Neuronal stem cell (in vitro differentiated cells): ENCODE results near the gene HDAC4.

Experiments
- DNase-seq: peaks from one replicate; pipeline ENCODE4 v3.0.0-alpha.2; 2013; ENCODE audit warnings: low spot score
- H2AFZ ChIP-seq: one replicate; pipeline ENCODE4 v1.6.1; 2013; ENCODE audit warnings: mild to moderate bottlenecking, low read length, inconsistent platforms
- H2AK5ac ChIP-seq: 2 replicates; pipeline ENCODE4 v1.6.1; 2013; ENCODE audit warnings: low read depth, mild to moderate bottlenecking, inconsistent platforms, low read length, moderate library complexity, mixed read lengths
- H2BK120ac ChIP-seq: 2 replicates; pipeline ENCODE4 v1.6.1; 2013; ENCODE audit warnings: low read depth, mild to moderate bottlenecking, inconsistent platforms, low read length, moderate library complexity, mixed read lengths
- H2BK12ac ChIP-seq: one replicate; pipeline ENCODE4 v1.6.1; 2013; ENCODE audit warnings: low read length, inconsistent platforms
- H2BK15ac ChIP-seq: 2 replicates; pipeline ENCODE4 v1.6.1; 2013; ENCODE audit warnings: mild to moderate bottlenecking, low read length, inconsistent platforms, mixed read lengths
- H2BK5ac ChIP-seq: one replicate; pipeline ENCODE4 v1.6.1; 2013; ENCODE audit warnings: inconsistent platforms, mild to moderate bottlenecking, low read length, moderate library complexity
- H3K14ac ChIP-seq: one replicate; pipeline ENCODE4 v1.6.1; 2013; ENCODE audit warnings: low read length, inconsistent platforms
- H3K18ac ChIP-seq: 2 replicates; pipeline ENCODE4 v1.6.1; 2013; ENCODE audit warnings: low read length, inconsistent platforms
- H3K23ac ChIP-seq: 2 replicates; pipeline ENCODE4 v1.6.1; 2013; ENCODE audit warnings: low read depth, mild to moderate bottlenecking, mixed read lengths, low read length, inconsistent platforms; ENCODE audit not compliant: poor library complexity
- H3K27ac ChIP-seq: replicated peaks from 3 replicates; pipeline ENCODE4 v1.5.1; 2013; ENCODE audit warnings: low read length, inconsistent platforms
- H3K27me3 ChIP-seq, 3 experiments: 2 replicates each; pipeline ENCODE4 v1.6.1; 2013; ENCODE audit warnings: low read length in 3 of 3, mild to moderate bottlenecking in 2 of 3, inconsistent platforms in 1 of 3, low read depth in 1 of 3, mixed read lengths in 1 of 3, moderate library complexity in 1 of 3; ENCODE audit not compliant: control insufficient read depth in 3 of 3, insufficient read depth in 3 of 3
- H3K36me3 ChIP-seq, 2 donors: replicated peaks in 1 of 2; 2 replicates each; pipeline ENCODE4 v1.6.1; 2013; ENCODE audit warnings: low read length in 2 of 2; ENCODE audit not compliant: control insufficient read depth in 2 of 2, insufficient read depth in 2 of 2
- H3K4ac ChIP-seq: 2 replicates; pipeline ENCODE4 v1.6.1; 2013; ENCODE audit warnings: inconsistent platforms, mild to moderate bottlenecking, low read length, moderate library complexity
- H3K4me1 ChIP-seq, 2 donors: 1 replicate in 1 of 2; 2 replicates in 1 of 2; pipeline ENCODE4 v1.6.1; 2013; ENCODE audit warnings: low read length in 2 of 2, low read depth in 1 of 2; ENCODE audit not compliant: control insufficient read depth in 2 of 2, insufficient read depth in 1 of 2
- H3K4me2 ChIP-seq: one replicate; pipeline ENCODE4 v1.6.1; 2013; ENCODE audit warnings: mild to moderate bottlenecking, low read length, inconsistent platforms; ENCODE audit not compliant: insufficient read depth, poor library complexity, severe bottlenecking
- H3K4me3 ChIP-seq, 2 donors: 2 replicates each; pipeline ENCODE4 v1.5.1; 2013; ENCODE audit warnings: low read length in 2 of 2, mild to moderate bottlenecking in 2 of 2, inconsistent platforms in 1 of 2, moderate library complexity in 1 of 2
- H3K79me1 ChIP-seq: one replicate; pipeline ENCODE4 v1.6.1; 2013; ENCODE audit warnings: low read depth, mild to moderate bottlenecking, inconsistent platforms, low read length, moderate library complexity
- H3K9ac ChIP-seq: one replicate; pipeline ENCODE4 v1.6.1; 2013; ENCODE audit warnings: mild to moderate bottlenecking, low read depth, low read length, inconsistent platforms; ENCODE audit not compliant: poor library complexity
- H3K9me3 ChIP-seq, 2 donors: replicated peaks in 1 of 2; 2 replicates each; pipeline versions ENCODE3 to v1.6.1; 2013; ENCODE audit warnings: low read length in 2 of 2, mild to moderate bottlenecking in 2 of 2, inconsistent platforms in 1 of 2, low read depth in 1 of 2, mixed read lengths in 1 of 2, moderate library complexity in 1 of 2; ENCODE audit not compliant: control insufficient read depth in 2 of 2, insufficient read depth in 1 of 2
- H4K8ac ChIP-seq: one replicate; pipeline ENCODE4 v1.6.1; 2013; ENCODE audit warnings: low read depth, mild to moderate bottlenecking, inconsistent platforms, low read length, moderate library complexity
- H4K91ac ChIP-seq: one replicate; pipeline ENCODE4 v1.6.1; 2013; ENCODE audit warnings: low read length, low read depth, mild to moderate bottlenecking, inconsistent platforms; ENCODE audit not compliant: poor library complexity
- WGBS, 2 donors: extraction: QIAGEN DNeasy Blood & Tissue Kit; methylation state at CpG; one replicate each; pipeline ENCODE4 v1.1.7; 2013; ENCODE audit warnings: missing lambda C conversion rate in 2 of 2, mixed read lengths in 1 of 2; ENCODE audit not compliant: insufficient read length in 2 of 2, insufficient replicate concordance in 1 of 2; ENCODE audit errors: extremely low coverage in 2 of 2; 5-methylcytosine and 5-hydroxymethylcytosine counted together

The HDAC4 gene

DNA sequence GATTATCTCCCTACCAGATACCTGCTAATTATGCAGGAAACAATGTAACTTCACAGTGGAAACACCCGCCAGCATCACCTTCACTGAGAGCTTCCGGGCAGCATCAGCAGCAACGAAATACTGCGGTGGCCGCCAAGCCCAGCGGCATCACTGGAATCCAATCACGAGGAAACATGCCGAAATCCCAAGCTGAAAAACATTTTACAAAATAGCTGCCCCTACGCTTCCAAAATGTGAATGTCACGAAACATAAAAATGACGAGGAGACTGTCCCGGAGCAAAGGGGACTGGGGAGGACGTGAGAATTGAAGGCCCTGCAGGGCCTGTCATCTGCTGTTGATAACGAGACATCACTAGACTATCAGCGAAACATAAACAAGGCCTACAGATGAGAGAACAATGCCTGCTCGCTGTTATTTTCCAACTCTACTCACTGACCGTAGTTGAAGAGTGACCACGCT, 82.6 kb downstream of the HDAC4 start:
- DNase-seq: no peak
- Histone ChIP-seq H3K18ac (no peak overlapping the region), H3K27me3 (no peaks in the 10 kb centered on the region), H2AK5ac (no peak overlapping the region), H3K27ac (no peak overlapping the region), H3K9ac (no peak overlapping the region), H2BK120ac (no peak overlapping the region), H3K14ac (no peak overlapping the region), H2BK12ac (no peak overlapping the region), H3K4me1 (peaks cover 0 to 10% of the 10 kb centered on the region in 2 donors), H3K23ac (no peak overlapping the region), H4K91ac (no peak overlapping the region), H2BK5ac (no peak overlapping the region), H2AFZ (no peak overlapping the region), H3K79me1 (peaks cover 2% of the 10 kb centered on the region), H3K9me3 (peaks cover 8 to 32% of the 10 kb centered on the region in 2 donors), H2BK15ac (no peak overlapping the region), H3K4ac (no peak overlapping the region), H3K36me3 (peaks cover 0 to 22% of the 10 kb centered on the region in 2 donors), H4K8ac (no peak overlapping the region), H3K4me2 (no peak overlapping the region), H3K4me3 (no peak overlapping the region)
- WGBS, 2 donors: no CpG with 5 or more reads among the region's 18 CpGs

DNA sequence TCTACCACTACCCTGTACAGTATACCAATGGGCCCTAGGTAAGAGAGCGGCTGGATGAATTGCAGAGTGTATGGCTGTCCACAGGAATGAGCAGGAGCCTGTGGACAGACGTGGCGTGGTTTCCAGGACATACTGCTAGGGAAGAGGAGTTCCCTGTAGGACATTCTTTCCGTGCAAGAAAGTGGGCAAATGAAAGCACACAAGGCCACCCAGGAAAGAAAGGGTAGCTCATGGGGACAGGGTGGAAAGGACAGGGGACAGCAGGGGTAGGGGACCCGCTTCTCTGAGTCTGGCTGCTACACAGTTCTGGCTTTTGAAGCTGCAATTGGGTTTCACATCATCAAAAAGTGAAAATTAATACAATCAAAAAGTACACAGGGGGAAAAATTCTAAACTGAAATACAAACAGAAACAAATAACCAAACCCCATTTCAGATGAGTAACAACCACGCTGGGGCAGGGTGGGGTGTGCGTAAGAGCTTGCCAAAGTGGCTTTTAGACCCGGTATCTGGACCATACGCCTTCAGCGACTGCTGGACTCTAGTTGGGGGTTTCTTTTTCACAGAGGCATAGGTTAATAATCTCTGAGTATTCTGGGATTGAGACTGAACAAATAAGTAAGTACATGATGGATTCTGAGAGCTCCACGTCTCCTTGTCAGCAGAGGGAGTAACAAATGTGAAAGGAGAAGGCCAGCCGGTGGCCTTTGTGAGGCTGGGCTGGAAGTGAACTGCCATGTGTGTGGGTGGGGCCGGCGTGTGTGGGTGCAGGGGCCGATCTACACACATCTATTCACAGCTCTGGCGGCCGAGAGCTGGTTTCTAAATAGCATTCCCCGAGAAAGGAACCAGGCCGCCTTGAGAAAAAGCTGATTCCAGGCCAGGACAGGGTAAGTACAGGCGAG, 84.0 kb downstream of the HDAC4 start:
- Histone ChIP-seq H3K27ac (no peak overlapping the region), H2AK5ac (no peak overlapping the region), H3K36me3 (peaks cover 0 to 11% of the 10 kb centered on the region in 2 donors), H3K9me3 (peaks cover 4 to 26% of the 10 kb centered on the region in 2 donors), H3K4me2 (no peak overlapping the region), H4K91ac (no peak overlapping the region), H3K23ac (no peak overlapping the region), H2BK15ac (no peak overlapping the region), H3K14ac (no peak overlapping the region), H3K27me3 (no peaks in the 10 kb centered on the region), H2AFZ (no peak overlapping the region), H4K8ac (no peak overlapping the region), H2BK120ac (no peak overlapping the region), H3K4me1 (peaks cover 0 to 10% of the 10 kb centered on the region in 2 donors), H2BK5ac (no peak overlapping the region), H3K79me1 (peaks cover 7% of the 10 kb centered on the region), H3K4ac (no peak overlapping the region), H2BK12ac (no peak overlapping the region), H3K9ac (no peak overlapping the region), H3K4me3 (no peak overlapping the region), H3K18ac (no peak overlapping the region)
- DNase-seq: no peak
- no CpG with 5 or more reads among the region's 20 CpGs for WGBS, 2 donors

DNA sequence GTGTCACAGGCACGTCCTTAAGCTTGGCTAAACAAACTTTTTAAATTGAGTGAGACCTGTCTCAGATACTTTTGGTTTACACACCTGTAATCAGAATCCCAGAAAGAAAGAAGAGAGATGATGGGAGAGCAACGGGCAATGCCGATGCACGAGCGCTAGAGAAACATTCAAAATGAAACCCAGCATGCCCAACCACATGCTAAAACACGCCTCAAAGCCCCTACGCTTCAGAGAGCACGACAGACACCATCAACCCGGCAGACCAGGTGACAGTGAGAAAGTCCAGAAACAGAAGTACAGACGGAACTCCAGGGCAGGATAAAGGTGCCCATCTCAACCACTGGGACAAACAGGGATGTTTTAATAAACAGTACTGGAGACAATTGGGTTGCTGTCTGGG, 85.5 kb downstream of the HDAC4 start:
- H3K79me1 ChIP-seq: peaks cover 7% of the 10 kb centered on the region
- no peak overlapping the region for H3K4me2 ChIP-seq
- no peak overlapping the region for H3K14ac ChIP-seq
- no peak overlapping the region for H2BK12ac ChIP-seq
- H3K23ac ChIP-seq: no peak overlapping the region
- H3K36me3 ChIP-seq: peaks cover 0 to 15% of the 10 kb centered on the region in 2 donors
- H2BK120ac ChIP-seq: no peak overlapping the region
- no peak overlapping the region for H3K4me3 ChIP-seq
- H3K27me3 ChIP-seq: no peaks in the 10 kb centered on the region
- H2AFZ ChIP-seq: no peak overlapping the region
- no peak overlapping the region for H4K91ac ChIP-seq
- peaks cover 4 to 21% of the 10 kb centered on the region in 2 donors for H3K9me3 ChIP-seq
- H2AK5ac ChIP-seq: no peak overlapping the region
- H2BK15ac ChIP-seq: no peak overlapping the region
- no peak for DNase-seq
- WGBS, 2 donors: no CpG with 5 or more reads among the region's 10 CpGs
- H4K8ac ChIP-seq: no peak overlapping the region
- no peak overlapping the region for H3K9ac ChIP-seq
- H3K4ac ChIP-seq: no peak overlapping the region
- no peak overlapping the region for H3K27ac ChIP-seq
- H2BK5ac ChIP-seq: no peak overlapping the region
- H3K4me1 ChIP-seq: peaks cover 4 to 10% of the 10 kb centered on the region in 2 donors
- H3K18ac ChIP-seq: no peak overlapping the region

DNA sequence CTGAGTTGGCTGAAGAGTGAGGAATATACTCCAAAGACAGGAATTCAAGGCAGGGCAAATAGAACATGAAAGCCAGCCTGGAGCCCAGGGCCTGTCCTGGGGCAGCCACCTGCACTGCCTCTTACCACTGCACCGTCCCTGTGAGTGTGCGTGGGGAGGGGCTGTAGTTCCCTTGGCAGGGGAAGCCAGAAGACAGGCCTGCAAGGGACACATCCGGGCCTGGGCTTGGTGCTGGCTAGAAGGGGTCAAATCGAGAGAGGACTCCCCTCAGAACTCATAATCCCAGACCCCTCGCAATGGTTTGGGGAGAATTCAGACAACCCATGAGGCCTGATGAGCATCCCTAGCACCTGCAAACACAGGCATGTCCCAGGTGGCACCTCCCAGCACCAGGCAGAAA, 87.0 kb downstream of the HDAC4 start:
- no peak overlapping the region for H3K4me3 ChIP-seq
- H3K27ac ChIP-seq: no peak overlapping the region
- no peaks in the 10 kb centered on the region for H3K27me3 ChIP-seq
- peaks cover 4 to 5% of the 10 kb centered on the region in 2 donors for H3K4me1 ChIP-seq
- H3K18ac ChIP-seq: no peak overlapping the region
- peaks cover 0 to 15% of the 10 kb centered on the region in 2 donors for H3K36me3 ChIP-seq
- no peak overlapping the region for H4K8ac ChIP-seq
- no peak overlapping the region for H2AK5ac ChIP-seq
- H2AFZ ChIP-seq: no peak overlapping the region
- WGBS, 2 donors: no CpG with 5 or more reads among the region's 5 CpGs
- H3K4me2 ChIP-seq: no peak overlapping the region
- peaks cover 7% of the 10 kb centered on the region for H3K79me1 ChIP-seq
- no peak overlapping the region for H2BK120ac ChIP-seq
- H3K9ac ChIP-seq: no peak overlapping the region
- no peak overlapping the region for H3K4ac ChIP-seq
- no peak overlapping the region for H2BK15ac ChIP-seq
- H3K14ac ChIP-seq: no peak overlapping the region
- DNase-seq: no peak
- no peak overlapping the region for H2BK12ac ChIP-seq
- H4K91ac ChIP-seq: no peak overlapping the region
- no peak overlapping the region for H3K23ac ChIP-seq
- H3K9me3 ChIP-seq: peaks cover 4 to 21% of the 10 kb centered on the region in 2 donors
- no peak overlapping the region for H2BK5ac ChIP-seq
